ENCODE results near the gene FARS2. TPM values are rescaled to one million over a fixed set of nuclear protein-coding genes. Genes with fewer than 3 reads are reported as not detected.

Gene FARS2
- total and polyA plus RNA-seq, 7 experiments from 2014 or later: 16.2 to 28.1 (median 20.8) TPM

GRCh38 chr6:5357486-5357885, 96.2 kb downstream of the FARS2 start:
- Histone ChIP-seq H3K27ac (ENCODE audit: low read depth, low read length) (no peak overlapping the region), H3K4me3 (ENCODE audit: low read length) (no peak overlapping the region), H3K27me3 (ENCODE audit: control insufficient read depth in 2 of 2, insufficient read depth in 2 of 2, low read length in 2 of 2) (no peaks in the 10 kb centered on the region), H3K9me3 (ENCODE audit: control insufficient read depth in 2 of 3, low read length in 3 of 3) (no peaks in the 10 kb centered on the region), H3K4me1 (ENCODE audit: control insufficient read depth in 2 of 2, insufficient read depth in 2 of 2, low read length in 2 of 2) (no peaks in the 10 kb centered on the region), H3K36me3 (ENCODE audit: control insufficient read depth in 2 of 3, insufficient read depth in 3 of 3, low read length in 3 of 3) (no peaks in the 10 kb centered on the region)
- peaks cover 3 to 24% (median 14%) of the 10 kb centered on the region in 7 donors for H3K4me1 Mint-ChIP-seq
- DNase-seq (no peak), ATAC-seq (no peak)
- ChIA-PET POLR2A (no interaction called here), CTCF (no interaction called here)
- H3K4me3 Mint-ChIP-seq: no peak overlapping the region
- no peaks in the 10 kb centered on the region for H3K27me3 Mint-ChIP-seq
- no peak overlapping the region for H3K27ac Mint-ChIP-seq
- peaks cover 0 to 24% (median 9%) of the 10 kb centered on the region in 5 donors for H3K36me3 Mint-ChIP-seq
- intact Hi-C loops (cut with micrococcal nuclease): no loop called here
- peaks cover 0 to 1% (median 0%) of the 10 kb centered on the region in 11 donors for H3K9me3 Mint-ChIP-seq

GRCh38 chr6:5359417-5359816, 98.1 kb downstream of the FARS2 start:
- H3K9me3 Mint-ChIP-seq: peaks cover 0 to 1% (median 0%) of the 10 kb centered on the region in 11 donors
- H3K4me1 Mint-ChIP-seq: peaks cover 0 to 20% (median 13%) of the 10 kb centered on the region in 7 donors
- Histone ChIP-seq H3K4me3 (ENCODE audit: low read length) (no peak overlapping the region), H3K36me3 (ENCODE audit: control insufficient read depth in 2 of 3, insufficient read depth in 3 of 3, low read length in 3 of 3) (no peaks in the 10 kb centered on the region), H3K27ac (ENCODE audit: low read depth, low read length) (no peak overlapping the region), H3K9me3 (ENCODE audit: control insufficient read depth in 2 of 3, low read length in 3 of 3) (no peaks in the 10 kb centered on the region), H3K4me1 (ENCODE audit: control insufficient read depth in 2 of 2, insufficient read depth in 2 of 2, low read length in 2 of 2) (no peaks in the 10 kb centered on the region), H3K27me3 (ENCODE audit: control insufficient read depth in 2 of 2, insufficient read depth in 2 of 2, low read length in 2 of 2) (no peaks in the 10 kb centered on the region)
- ATAC-seq: no peak
- DNase-seq: no peak
- ChIA-PET CTCF (no interaction called here), POLR2A (no interaction called here)
- H3K27ac Mint-ChIP-seq: no peak overlapping the region
- H3K4me3 Mint-ChIP-seq: no peak overlapping the region
- H3K36me3 Mint-ChIP-seq: peaks cover 0 to 27% (median 10%) of the 10 kb centered on the region in 5 donors
- no peaks in the 10 kb centered on the region for H3K27me3 Mint-ChIP-seq
- intact Hi-C loops (cut with micrococcal nuclease): no loop called here

GRCh38 chr6:5361396-5361795, 100.1 kb downstream of the FARS2 start:
- Mint-ChIP-seq H3K4me1 (peaks cover 1 to 29% (median 19%) of the 10 kb centered on the region in 7 donors), H3K9me3 (no peaks in the 10 kb centered on the region), H3K4me3 (no peak overlapping the region), H3K27ac (no peak overlapping the region), H3K36me3 (peaks cover 0 to 25% (median 12%) of the 10 kb centered on the region in 5 donors), H3K27me3 (no peaks in the 10 kb centered on the region)
- no peak overlapping the region for H3K27ac ChIP-seq (ENCODE audit: low read depth, low read length)
- H3K27me3 ChIP-seq (ENCODE audit: control insufficient read depth in 2 of 2, insufficient read depth in 2 of 2, low read length in 2 of 2): no peaks in the 10 kb centered on the region
- no peaks in the 10 kb centered on the region for H3K9me3 ChIP-seq (ENCODE audit: control insufficient read depth in 2 of 3, low read length in 3 of 3)
- H3K4me1 ChIP-seq (ENCODE audit: control insufficient read depth in 2 of 2, insufficient read depth in 2 of 2, low read length in 2 of 2): no peaks in the 10 kb centered on the region
- DNase-seq (no peak), ATAC-seq (no peak)
- H3K36me3 ChIP-seq (ENCODE audit: control insufficient read depth in 2 of 3, insufficient read depth in 3 of 3, low read length in 3 of 3): no peaks in the 10 kb centered on the region
- no peak overlapping the region for H3K4me3 ChIP-seq (ENCODE audit: low read length)
- ChIA-PET CTCF (no interaction called here), POLR2A (no interaction called here)
- intact Hi-C loops (cut with micrococcal nuclease): no loop called here

- Histone ChIP-seq H3K4me1 (ENCODE audit: control insufficient read depth in 2 of 2, insufficient read depth in 2 of 2, low read length in 2 of 2) (no peaks in the 10 kb centered on the region), H3K36me3 (ENCODE audit: control insufficient read depth in 2 of 3, insufficient read depth in 3 of 3, low read length in 3 of 3) (peaks cover 0 to 18% (median 0%) of the 10 kb centered on the region in 3 experiments), H3K27ac (ENCODE audit: low read depth, low read length) (no peak overlapping the region), H3K9me3 (ENCODE audit: control insufficient read depth in 2 of 3, low read length in 3 of 3) (no peaks in the 10 kb centered on the region), H3K27me3 (ENCODE audit: control insufficient read depth in 2 of 2, insufficient read depth in 2 of 2, low read length in 2 of 2) (no peaks in the 10 kb centered on the region), H3K4me3 (ENCODE audit: low read length) (no peak overlapping the region)
- Mint-ChIP-seq H3K27ac (peak overlapping the region in 1 of 9 donors; percentile 51), H3K36me3 (peaks cover 0 to 44% (median 25%) of the 10 kb centered on the region in 5 donors), H3K4me1 (peaks cover 0 to 35% (median 27%) of the 10 kb centered on the region in 7 donors), H3K27me3 (no peaks in the 10 kb centered on the region), H3K4me3 (no peak overlapping the region), H3K9me3 (no peaks in the 10 kb centered on the region)
- ChIA-PET CTCF (no interaction called here), POLR2A (no interaction called here)
- intact Hi-C loops (cut with micrococcal nuclease): no loop called here
- ATAC-seq (no peak), DNase-seq (no peak)
Measured at GRCh38 chr6:5365436-5366195, 104.3 kb downstream of the FARS2 start.

GRCh38 chr6:5366941-5367340, 105.6 kb downstream of the FARS2 start:
- DNase-seq (no peak), ATAC-seq (no peak)
- H3K27me3 Mint-ChIP-seq: no peaks in the 10 kb centered on the region
- no peak overlapping the region for H3K4me3 Mint-ChIP-seq
- Histone ChIP-seq H3K4me3 (ENCODE audit: low read length) (no peak overlapping the region), H3K27me3 (ENCODE audit: control insufficient read depth in 2 of 2, insufficient read depth in 2 of 2, low read length in 2 of 2) (no peaks in the 10 kb centered on the region), H3K9me3 (ENCODE audit: control insufficient read depth in 2 of 3, low read length in 3 of 3) (no peaks in the 10 kb centered on the region), H3K36me3 (ENCODE audit: control insufficient read depth in 2 of 3, insufficient read depth in 3 of 3, low read length in 3 of 3) (peaks cover 0 to 18% (median 0%) of the 10 kb centered on the region in 3 experiments), H3K4me1 (ENCODE audit: control insufficient read depth in 2 of 2, insufficient read depth in 2 of 2, low read length in 2 of 2) (no peaks in the 10 kb centered on the region), H3K27ac (ENCODE audit: low read depth, low read length) (no peak overlapping the region)
- H3K9me3 Mint-ChIP-seq: no peaks in the 10 kb centered on the region
- H3K36me3 Mint-ChIP-seq: peaks cover 0 to 51% (median 37%) of the 10 kb centered on the region in 5 donors
- intact Hi-C loops (cut with micrococcal nuclease): no loop called here
- POLR2A ChIA-PET: no interaction called here
- H3K4me1 Mint-ChIP-seq: peaks cover 0 to 39% (median 27%) of the 10 kb centered on the region in 7 donors
- no peak overlapping the region for H3K27ac Mint-ChIP-seq
- CTCF ChIA-PET: no interaction called here

GRCh38 chr6:5367510-5367909, 106.2 kb downstream of the FARS2 start:
- no peaks in the 10 kb centered on the region for H3K27me3 Mint-ChIP-seq
- no peak for DNase-seq
- Histone ChIP-seq H3K4me3 (ENCODE audit: low read length) (no peak overlapping the region), H3K27ac (ENCODE audit: low read depth, low read length) (no peak overlapping the region), H3K27me3 (ENCODE audit: control insufficient read depth in 2 of 2, insufficient read depth in 2 of 2, low read length in 2 of 2) (no peaks in the 10 kb centered on the region), H3K4me1 (ENCODE audit: control insufficient read depth in 2 of 2, insufficient read depth in 2 of 2, low read length in 2 of 2) (no peaks in the 10 kb centered on the region), H3K9me3 (ENCODE audit: control insufficient read depth in 2 of 3, low read length in 3 of 3) (no peaks in the 10 kb centered on the region), H3K36me3 (ENCODE audit: control insufficient read depth in 2 of 3, insufficient read depth in 3 of 3, low read length in 3 of 3) (peaks cover 0 to 18% (median 0%) of the 10 kb centered on the region in 3 experiments)
- H3K4me3 Mint-ChIP-seq: no peak overlapping the region
- intact Hi-C loops (cut with micrococcal nuclease): no loop called here
- ChIA-PET POLR2A (no interaction called here), CTCF (no interaction called here)
- H3K27ac Mint-ChIP-seq: no peak overlapping the region
- ATAC-seq: no peak
- peaks cover 0 to 51% (median 37%) of the 10 kb centered on the region in 5 donors for H3K36me3 Mint-ChIP-seq
- no peaks in the 10 kb centered on the region for H3K9me3 Mint-ChIP-seq
- H3K4me1 Mint-ChIP-seq: peaks cover 0 to 39% (median 27%) of the 10 kb centered on the region in 7 donors

- no peaks in the 10 kb centered on the region for H3K4me1 ChIP-seq (ENCODE audit: control insufficient read depth in 2 of 2, insufficient read depth in 2 of 2, low read length in 2 of 2)
- no peaks in the 10 kb centered on the region for H3K9me3 ChIP-seq (ENCODE audit: control insufficient read depth in 2 of 3, low read length in 3 of 3)
- H3K9me3 Mint-ChIP-seq: no peaks in the 10 kb centered on the region
- no peaks in the 10 kb centered on the region for H3K27me3 Mint-ChIP-seq
- peaks cover 0 to 18% (median 0%) of the 10 kb centered on the region in 3 experiments for H3K36me3 ChIP-seq (ENCODE audit: control insufficient read depth in 2 of 3, insufficient read depth in 3 of 3, low read length in 3 of 3)
- H3K27me3 ChIP-seq (ENCODE audit: control insufficient read depth in 2 of 2, insufficient read depth in 2 of 2, low read length in 2 of 2): no peaks in the 10 kb centered on the region
- no peak overlapping the region for H3K4me3 ChIP-seq (ENCODE audit: low read length)
- POLR2A ChIA-PET: no interaction called here
- H3K36me3 Mint-ChIP-seq: peaks cover 0 to 51% (median 39%) of the 10 kb centered on the region in 5 donors
- H3K4me3 Mint-ChIP-seq: no peak overlapping the region
- intact Hi-C loops (cut with micrococcal nuclease): no loop called here
- CTCF ChIA-PET: interaction anchor here (1.4 kb wide), 1 partner anchor 230 kb away, joined by 3 read pairs; no protein-coding TSS in a partner anchor
- H3K27ac ChIP-seq (ENCODE audit: low read depth, low read length): no peak overlapping the region
- peaks cover 0 to 19% (median 6%) of the 10 kb centered on the region in 7 donors for H3K4me1 Mint-ChIP-seq
- no peak overlapping the region for H3K27ac Mint-ChIP-seq
- ATAC-seq: no peak
- no peak for DNase-seq
Measured at GRCh38 chr6:5373430-5373829, 112.1 kb downstream of the FARS2 start.

All from naive thymus-derived CD4-positive, alpha-beta T cell (primary cell).